ENCODE data around the gene PIGA. TPM values are rescaled to one million over a fixed set of nuclear protein-coding genes. Genes with fewer than 3 reads are reported as not detected.
A peak's percentile ranks its signal among the peaks of the same experiment; 100 is the strongest.
"Not testable (repeated sequence)": the region's sequence is repeated elsewhere in the genome, so short reads cannot be mapped to it uniquely, and the experiment has no call there.

PIGA gene
- total and polyA plus RNA-seq, 10 donors, result 4.9 to 17.2 (median 12.4) TPM

- DNase-seq, result no peak
- Histone ChIP-seq H3K27me3 (replicated peaks in 1 of 7) (no peaks in the 10 kb centered on the region), H3K4me3 (no peak within 1 kb of the TSS), H3K9me3 (no peaks in the 10 kb centered on the region), H3K36me3 (peaks cover 0 to 6% (median 1%) of the 10 kb centered on the region in 6 donors), H3K4me1 (no peaks in the 10 kb centered on the region), H3K27ac (no peak within 1 kb of the TSS)
- 64 to 91% (median 80%) methylated on average over 3 of the region's 3 CpGs for WGBS, 5 donors
- intact Hi-C loops (cut with DNase I; ENCODE audit: low total_unique reads), result no loop called here
- TF ChIP-seq POLR2AphosphoS5 (IDR thresholded peaks at IDR 0.05), result no peak
- no peak for TF ChIP-seq POLR2A (IDR thresholded peaks at IDR 0.05)
- no peak for TF ChIP-seq CTCF (IDR thresholded peaks at IDR 0.05 in 8 of 11, conservative IDR thresholded peaks at IDR 0.05 in 3 of 11)
Observed at GRCh38 chrX:15315509-15315908, 19.8 kb downstream of the PIGA start, which contains the start of gene ASB11. ASB11 (minus strand) TSS chrX:15315640; CDS start chrX:15315605, 35 bp downstream.

- TF ChIP-seq CTCF (IDR thresholded peaks at IDR 0.05 in 8 of 11, conservative IDR thresholded peaks at IDR 0.05 in 3 of 11) (no peak), POLR2AphosphoS5 (IDR thresholded peaks at IDR 0.05) (no peak), POLR2A (IDR thresholded peaks at IDR 0.05) (no peak)
- intact Hi-C loops (cut with DNase I; ENCODE audit: low total_unique reads), result no loop called here
- H3K27me3 ChIP-seq (replicated peaks in 1 of 7), result no peaks in the 10 kb centered on the region
- 49 to 74% (median 72%) methylated on average over 2 of the region's 2 CpGs for WGBS, 5 donors
- no peaks in the 10 kb centered on the region for H3K36me3 ChIP-seq
- H3K4me1 ChIP-seq, result no peaks in the 10 kb centered on the region
- no peak overlapping the region for H3K4me3 ChIP-seq
- no peak overlapping the region for H3K27ac ChIP-seq
- H3K9me3 ChIP-seq, result no peaks in the 10 kb centered on the region
- DNase-seq, result no peak
Observed at GRCh38 chrX:15314472-15314871, 20.9 kb downstream of the PIGA start.

- Histone ChIP-seq H3K9me3 (no peaks in the 10 kb centered on the region), H3K4me1 (no peaks in the 10 kb centered on the region), H3K27me3 (replicated peaks in 1 of 7) (peaks cover 0 to 6% (median 0%) of the 10 kb centered on the region in 7 donors), H3K27ac (peak overlapping the region in 2 of 8 donors; percentile 27 to 54), H3K4me3 (no peak overlapping the region), H3K36me3 (no peaks in the 10 kb centered on the region)
- intact Hi-C loops (cut with DNase I; ENCODE audit: low total_unique reads), result no loop called here
- no peak for DNase-seq
- WGBS, 5 donors, result 68 to 89% (median 74%) methylated on average over 3 of the region's 3 CpGs
- no peak for TF ChIP-seq POLR2A (IDR thresholded peaks at IDR 0.05)
Observed at GRCh38 chrX:15311119-15311518, 24.2 kb downstream of the PIGA start.

GRCh38 chrX:15310117-15310516, 25.2 kb downstream of the PIGA start:
- intact Hi-C loops (cut with DNase I; ENCODE audit: low total_unique reads), result no loop called here
- no peak overlapping the region for H3K4me3 ChIP-seq
- peak overlapping the region in 4 of 8 donors; percentile 21 to 54 (median 39) for H3K27ac ChIP-seq
- no peaks in the 10 kb centered on the region for H3K4me1 ChIP-seq
- H3K27me3 ChIP-seq (replicated peaks in 1 of 7), result peaks cover 0 to 6% (median 0%) of the 10 kb centered on the region in 7 donors
- 33 to 48% (median 46%) methylated on average over 3 of the region's 3 CpGs for WGBS, 5 donors
- DNase-seq, result no peak
- no peaks in the 10 kb centered on the region for H3K36me3 ChIP-seq
- H3K9me3 ChIP-seq, result no peaks in the 10 kb centered on the region
- TF ChIP-seq CTCF (IDR thresholded peaks at IDR 0.05 in 8 of 11, conservative IDR thresholded peaks at IDR 0.05 in 3 of 11) (no peak), POLR2AphosphoS5 (IDR thresholded peaks at IDR 0.05) (no peak), POLR2A (IDR thresholded peaks at IDR 0.05) (no peak)

- DNase-seq; intact Hi-C loops (cut with DNase I; ENCODE audit: low total_unique reads); H3K36me3 ChIP-seq; H3K4me3 ChIP-seq; H3K4me1 ChIP-seq; H3K27me3 ChIP-seq (replicated peaks in 1 of 7); H3K9me3 ChIP-seq; H3K27ac ChIP-seq: not testable (repeated sequence)
- 71 to 100% (median 88%) methylated on average over 3 of the region's 3 CpGs for WGBS, 5 donors
Observed at GRCh38 chrX:15305899-15306298, 29.4 kb downstream of the PIGA start.
